ENCODE measurements around the gene FEM1A. TPM values are rescaled to one million over a fixed set of nuclear protein-coding genes. Genes with fewer than 3 reads are reported as not detected.

FEM1A gene
- total and polyA plus RNA-seq, 10 of the 15 experiments (the other 5 are each of a cell fraction or from before 2014, with no cell fraction given), result 0.27 to 17.4 (median 3.8) TPM

DNA sequence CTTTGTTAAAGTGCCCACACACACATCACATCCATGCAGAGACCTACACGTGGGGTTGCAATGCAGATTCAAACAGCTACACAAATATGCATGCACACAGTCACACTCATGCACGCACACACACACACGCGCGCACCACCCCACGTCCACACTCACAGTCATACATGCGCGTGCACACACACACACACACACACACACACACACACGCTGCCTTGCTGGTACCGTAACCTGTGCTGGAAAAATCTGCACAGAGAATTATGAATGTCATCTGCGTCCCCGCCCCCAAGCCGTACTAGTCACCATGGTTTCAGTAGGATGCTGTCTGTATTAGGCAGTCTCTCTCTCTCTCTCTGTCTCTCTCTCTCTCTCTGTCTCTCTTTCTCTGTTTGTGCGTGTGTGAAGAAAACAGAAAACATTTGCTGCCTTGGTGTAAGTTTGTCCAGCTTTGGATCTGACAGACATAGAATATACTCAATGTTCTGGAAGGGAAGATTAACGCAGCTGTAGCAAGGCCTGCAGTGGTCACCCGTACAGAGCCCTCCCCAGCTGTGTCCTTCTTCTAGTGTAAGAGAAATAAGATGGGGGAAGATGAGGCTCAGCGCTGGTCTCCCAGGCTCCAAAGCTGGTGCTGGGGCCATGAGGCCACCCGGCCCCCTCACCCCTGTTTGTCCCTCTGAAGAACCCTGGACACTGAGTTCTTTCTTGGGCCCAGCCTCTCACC lies 41.5 kb upstream of the FEM1A start:
- Histone ChIP-seq H3K4me3 (no peak overlapping the region), H3K36me3 (ENCODE audit: control insufficient read depth in 2 of 2, insufficient read depth in 2 of 2, low read length in 1 of 2) (no peaks in the 10 kb centered on the region), H3K27me3 (replicated peaks in 1 of 2; ENCODE audit: control insufficient read depth in 2 of 2, insufficient read depth in 2 of 2, low read length in 1 of 2) (no peaks in the 10 kb centered on the region), H3K9me3 (replicated peaks; ENCODE audit: control insufficient read depth, insufficient read depth, low read length) (no peaks in the 10 kb centered on the region), H4K20me1 (ENCODE audit: control insufficient read depth, insufficient read depth) (no peaks in the 10 kb centered on the region), H2AFZ (ENCODE audit: control insufficient read depth, low read depth, low read length) (no peak overlapping the region), H3K4me1 (ENCODE audit: control insufficient read depth, insufficient read depth, low read length) (no peaks in the 10 kb centered on the region), H3K9ac (ENCODE audit: control insufficient read depth, insufficient read depth, low read length) (no peak overlapping the region), H3K79me2 (ENCODE audit: control insufficient read depth, insufficient read depth, low read length) (no peaks in the 10 kb centered on the region), H3K27ac (ENCODE audit: control insufficient read depth, insufficient read depth) (no peak overlapping the region), H3K4me2 (ENCODE audit: control insufficient read depth, insufficient read depth) (no peak overlapping the region)
- FAIRE-seq, result no peak
- RAD21 ChIA-PET (ENCODE audit: unreplicated experiment), result interaction anchor here (0.6 to 1.1 kb wide), 2 partner anchors 41 to 102 kb away, joined by 4 read pairs; partner anchors contain the start of gene FEM1A
- in situ Hi-C loops (cut with MboI) (no loop called here), intact Hi-C loops (cut with micrococcal nuclease; ENCODE audit: unreplicated experiment) (no loop called here)
- DNase-seq (ENCODE audit: low read depth, low spot score), result no peak
- TF ChIP-seq POLR2AphosphoS2 (IDR thresholded peaks at IDR 0.05; ENCODE audit: low read depth, low read length) (no peak), CHD2 (IDR thresholded peaks at IDR 0.05; ENCODE audit: borderline replicate concordance, low read depth, low read length) (no peak), E4F1 (IDR thresholded peaks at IDR 0.05; ENCODE audit: borderline replicate concordance, partially characterized antibody) (no peak), SMC3 (IDR thresholded peaks at IDR 0.05; ENCODE audit: borderline replicate concordance, low read length) (no peak), TAF1 (IDR thresholded peaks at IDR 0.05; ENCODE audit: borderline replicate concordance, low read depth, low read length) (no peak), SREBF2 (IDR thresholded peaks at IDR 0.05; ENCODE audit: low read length) (no peak), CEBPB (IDR thresholded peaks at IDR 0.05; ENCODE audit: borderline replicate concordance in 1 of 2, low read depth in 2 of 2, low read length in 2 of 2) (no peak), NR2F1 (conservative IDR thresholded peaks at IDR 0.05) (no peak), GATAD2B (conservative IDR thresholded peaks at IDR 0.05; ENCODE audit: low read depth) (no peak), YBX1 (IDR thresholded peaks at IDR 0.05) (no peak), POLR2A (IDR thresholded peaks at IDR 0.05; ENCODE audit: low read depth, low read length) (no peak), NR2C2 (IDR thresholded peaks at IDR 0.05; ENCODE audit: borderline replicate concordance, control insufficient read depth, insufficient read length, low read depth) (no peak), RCOR1 (conservative IDR thresholded peaks at IDR 0.05; ENCODE audit: low read depth, low read length) (no peak), TCF12 (IDR thresholded peaks at IDR 0.05; ENCODE audit: low read depth, low read length) (no peak), FOXM1 (IDR thresholded peaks at IDR 0.05; ENCODE audit: low read depth, low read length) (no peak), HSF1 (IDR thresholded peaks at IDR 0.05; ENCODE audit: low read depth, low read length) (no peak)
- SMC1A ChIA-PET (ENCODE audit: uncharacterized antibody, unreplicated experiment), result no interaction called here
- ATAC-seq, result no peak
- POLR2A ChIA-PET, result no interaction called here
- WGBS (ENCODE audit: insufficient coverage, insufficient replicate concordance, low lambda C conversion rate, missing lambda C conversion rate), result 65% methylated on average over 18 of the region's 18 CpGs
- CTCF ChIA-PET, result interaction anchor here (1.2 to 1.4 kb wide), 2 partner anchors 17 to 41 kb away, joined by 3 to 4 read pairs; partner anchors contain the start of gene FEM1A
- no TSS peak for BruUV-seq (replicated peaks)

Measured in GM12878 (cell line).